Epidermal melanocyte (primary cell): Measurements from ENCODE around the gene GP1BA.
A peak's percentile ranks its signal among the peaks of the same experiment; 100 is the strongest.

Experiments used
- DNase-seq: peaks from one replicate; pipeline ENCODE4 v3.0.0; 2011; ENCODE audit warnings: low spot score; ENCODE audit not compliant: insufficient read length

The GP1BA gene

GRCh38 chr17:4972322-4972721, 40.2 kb downstream of the GP1BA start:
- DNase-seq: no peak

GRCh38 chr17:4972752-4973151, 40.7 kb downstream of the GP1BA start:
- DNase-seq: no peak

- DNase-seq: no peak
Measured at GRCh38 chr17:4973256-4974114, 41.4 kb downstream of the GP1BA start.

- DNase-seq: no peak
Measured at GRCh38 chr17:4974115-4974670, 42.1 kb downstream of the GP1BA start.

GRCh38 chr17:4978726-4979125, 46.6 kb downstream of the GP1BA start:
- DNase-seq: no peak

GRCh38 chr17:4980644-4981216, 48.7 kb downstream of the GP1BA start:
- DNase-seq: peak; percentile 75

- no peak for DNase-seq
Measured at GRCh38 chr17:4982305-4982704, 50.2 kb downstream of the GP1BA start.
